Measurements from ENCODE around the gene PLCH1.

- peak; percentile 29; the same call in 1 of the 2 replicates for TF ChIP-seq CTCF (conservative IDR thresholded peaks at IDR 0.05; ENCODE audit: low read depth, low read length)
- TF ChIP-seq EZH2 (IDR thresholded peaks at IDR 0.05; ENCODE audit: borderline replicate concordance, low read depth, low read length, poor library complexity, severe bottlenecking), result no peak
Observed at GRCh38 chr3:155491696-155492095, 253.2 kb downstream of the PLCH1 start.

All from A673 (cell line).